HG03460 (cell line): Measurements from ENCODE around the gene CDC20B.
"Not testable (repeated sequence)": the region's sequence is repeated elsewhere in the genome, so short reads cannot be mapped to it uniquely, and the experiment has no call there.

ENCODE experiments used
- ATAC-seq: cut with Tn5 transposase; IDR thresholded peaks from one replicate; pipeline ENCODE4 v1.9.1; 2021; ENCODE audit not compliant: unreplicated experiment

Gene CDC20B

DNA sequence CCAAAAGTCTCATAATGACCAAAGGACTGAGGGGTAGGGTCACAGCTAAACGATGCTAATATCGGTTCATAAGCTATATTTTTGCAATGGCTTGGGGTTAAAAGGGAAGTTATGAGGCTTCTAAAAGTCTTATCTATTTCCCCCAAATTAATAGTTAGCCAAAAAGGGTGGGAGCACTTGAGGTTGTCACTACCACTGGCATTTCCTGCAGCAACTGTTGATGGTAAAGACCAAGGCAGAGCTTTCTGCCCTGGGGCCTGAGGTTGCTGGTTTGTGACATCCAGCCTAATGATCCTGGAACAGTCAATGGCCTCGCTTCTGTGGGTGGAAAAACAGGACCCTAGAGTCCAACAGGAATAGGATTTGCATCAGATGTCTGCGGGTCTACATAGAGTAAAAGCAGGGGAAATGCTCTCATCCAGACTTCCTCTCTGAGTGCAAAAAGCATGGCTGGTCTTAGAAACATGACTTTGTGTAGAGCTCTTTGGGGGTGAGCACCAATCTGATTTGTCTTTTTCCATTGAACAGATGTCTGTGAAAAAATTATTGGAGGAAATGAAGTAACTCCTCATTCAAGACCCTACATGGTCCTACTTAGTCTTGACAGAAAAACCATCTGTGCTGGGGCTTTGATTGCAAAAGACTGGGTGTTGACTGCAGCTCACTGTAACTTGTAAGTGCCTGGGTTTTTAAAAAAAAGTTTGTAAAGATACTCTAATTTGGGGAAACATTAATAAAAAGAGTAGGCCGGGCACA, 67.9 kb downstream of the CDC20B start:
- ATAC-seq = no peak

DNA sequence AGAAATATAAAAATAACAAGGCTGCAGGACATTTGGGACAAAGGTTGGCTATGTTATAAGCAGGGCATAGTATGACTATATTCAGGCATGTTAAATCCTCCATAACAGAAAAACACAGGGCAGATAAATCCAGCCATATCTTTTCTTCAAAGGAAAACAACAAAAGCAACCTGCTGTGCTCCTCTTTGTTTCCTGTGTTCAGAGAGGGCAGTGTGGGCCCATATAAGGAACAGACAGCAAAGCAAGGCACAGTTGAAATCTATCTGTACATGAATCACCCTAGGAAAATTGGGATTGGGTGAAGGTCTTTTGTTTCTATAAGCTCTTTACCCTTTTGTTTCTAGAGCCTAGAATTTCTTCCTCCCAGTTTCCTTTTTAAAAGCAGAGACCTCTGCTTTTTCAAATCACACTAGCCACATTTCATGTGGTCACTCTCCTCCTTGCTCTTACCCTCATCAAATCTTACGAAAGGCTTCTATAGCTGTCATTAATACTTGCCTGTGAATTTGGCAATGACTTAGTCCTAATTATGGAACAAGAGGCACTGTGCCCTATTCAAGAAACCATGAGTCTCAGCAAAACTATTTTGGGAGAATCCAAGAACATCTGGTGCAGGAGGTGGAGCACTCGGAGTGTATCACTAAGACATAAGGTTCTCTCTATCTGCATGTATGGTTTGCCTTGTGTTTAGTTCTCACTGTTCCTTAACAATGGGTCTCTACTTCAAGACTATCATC, 68.8 kb downstream of the CDC20B start:
- ATAC-seq = no peak

DNA sequence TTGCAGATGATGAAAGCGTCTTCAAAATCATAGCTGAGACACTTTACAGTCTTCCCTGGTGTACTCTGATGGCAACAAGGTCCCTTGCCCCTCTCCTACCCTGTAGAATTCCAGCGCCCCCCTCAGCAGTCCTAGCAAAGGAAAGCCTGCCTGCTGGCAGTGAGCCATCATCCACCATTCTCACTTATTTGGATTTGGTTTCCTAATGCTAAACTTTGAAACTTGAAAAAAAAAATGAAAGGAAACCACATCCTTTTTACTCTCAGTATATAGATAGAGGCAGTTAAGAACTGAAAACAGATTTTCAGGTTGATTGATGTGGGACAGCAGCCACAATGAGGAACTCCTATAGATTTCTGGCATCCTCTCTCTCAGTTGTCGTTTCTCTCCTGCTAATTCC, 70.6 kb downstream of the CDC20B start, which contains the start of gene GZMA:
Gene GZMA, plus strand, starts transcription at position 299 of the 400 bp plus-strand sequence. Its CDS starts 37 bp downstream, at position 336.
- ATAC-seq = no peak

DNA sequence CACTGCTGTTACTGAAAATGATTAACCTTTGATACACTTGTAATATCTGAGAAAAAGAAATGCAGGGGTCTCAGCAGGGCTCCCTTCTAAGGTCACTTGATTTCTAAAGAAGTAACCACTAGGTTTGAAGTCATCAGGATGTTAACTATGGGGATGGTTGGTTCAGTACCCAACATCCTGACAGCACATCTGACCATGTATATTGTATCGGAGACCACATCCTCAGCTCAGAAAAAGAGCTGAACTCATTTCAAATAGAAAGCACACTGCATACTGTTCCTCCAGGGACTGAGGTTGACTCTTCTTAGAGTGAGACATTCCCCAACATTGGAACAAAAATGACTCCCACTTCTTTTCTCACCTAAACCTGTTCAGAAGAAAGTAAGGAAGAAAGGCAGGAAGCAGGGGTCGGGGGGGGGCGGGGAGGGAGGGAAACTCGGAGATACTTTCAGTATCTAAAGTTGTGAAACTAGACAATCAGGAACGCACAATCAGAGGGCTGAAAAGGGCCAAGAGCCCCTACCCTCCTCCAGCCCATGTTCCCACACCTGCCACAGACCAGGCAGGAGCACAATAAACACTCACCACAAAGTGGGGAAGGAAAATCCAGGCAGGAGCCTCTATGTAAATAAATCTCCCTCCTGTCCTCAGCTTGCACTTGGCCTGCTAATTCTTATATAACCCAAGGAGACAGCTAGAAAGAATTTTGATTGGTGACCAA, 71.3 kb downstream of the CDC20B start:
- no peak for ATAC-seq

DNA sequence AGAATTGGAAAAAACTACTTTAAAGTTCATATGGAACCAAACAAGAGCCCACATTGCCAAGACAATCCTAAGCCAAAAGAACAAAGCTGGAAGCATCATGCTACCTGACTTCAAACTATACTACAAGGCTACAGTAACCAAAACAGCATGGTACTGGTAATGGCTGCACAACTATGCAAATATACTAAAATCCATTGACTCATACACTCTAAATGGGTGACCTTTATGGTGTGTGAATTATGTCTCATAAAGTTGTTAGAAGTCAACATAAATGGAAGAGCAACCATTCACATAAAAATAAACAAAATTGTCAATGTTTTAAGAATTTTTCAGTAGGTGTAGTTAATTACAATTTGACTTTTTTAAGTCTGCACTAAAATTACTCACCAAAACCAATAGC, 71.8 kb downstream of the CDC20B start:
- not testable (repeated sequence) for ATAC-seq

DNA sequence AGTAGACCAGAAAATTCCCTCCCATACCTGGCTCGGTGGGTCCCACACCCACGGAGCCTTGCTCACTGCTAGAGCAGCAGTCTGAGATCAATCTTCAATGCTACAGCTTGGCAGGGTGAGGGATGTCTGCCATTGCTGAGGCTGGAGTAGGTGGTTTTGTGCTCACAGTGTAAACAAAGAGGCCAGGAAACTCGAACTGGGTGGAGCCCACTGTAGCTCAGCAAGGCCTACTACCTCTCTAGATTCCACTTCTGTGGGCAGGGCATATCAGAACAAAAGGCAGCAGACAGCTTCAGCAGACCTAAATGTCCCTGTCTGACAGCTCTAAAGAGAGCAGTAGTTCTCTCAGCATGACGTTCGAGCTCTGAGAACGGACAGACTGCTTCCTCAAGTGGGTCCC, 76.1 kb downstream of the CDC20B start:
- ATAC-seq = no peak

DNA sequence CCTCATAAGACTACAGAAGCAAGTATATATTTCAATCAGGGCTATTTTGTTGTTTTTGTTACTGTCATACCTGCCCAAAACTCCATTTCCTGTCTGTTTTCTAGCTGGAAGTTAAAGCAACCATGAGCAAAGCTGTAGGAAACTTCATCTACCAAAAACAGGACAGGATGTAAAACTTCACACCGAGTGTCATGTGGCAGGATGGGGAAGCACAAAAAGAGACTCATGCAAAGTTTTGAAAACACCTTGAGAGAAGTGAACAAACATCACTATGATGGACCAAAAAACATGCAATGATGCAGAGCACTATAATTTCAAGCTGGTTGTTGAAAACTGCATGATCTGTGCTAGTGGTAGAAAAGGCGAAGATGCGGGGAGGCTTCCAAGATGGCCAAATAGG, 76.8 kb downstream of the CDC20B start:
- no peak for ATAC-seq

DNA sequence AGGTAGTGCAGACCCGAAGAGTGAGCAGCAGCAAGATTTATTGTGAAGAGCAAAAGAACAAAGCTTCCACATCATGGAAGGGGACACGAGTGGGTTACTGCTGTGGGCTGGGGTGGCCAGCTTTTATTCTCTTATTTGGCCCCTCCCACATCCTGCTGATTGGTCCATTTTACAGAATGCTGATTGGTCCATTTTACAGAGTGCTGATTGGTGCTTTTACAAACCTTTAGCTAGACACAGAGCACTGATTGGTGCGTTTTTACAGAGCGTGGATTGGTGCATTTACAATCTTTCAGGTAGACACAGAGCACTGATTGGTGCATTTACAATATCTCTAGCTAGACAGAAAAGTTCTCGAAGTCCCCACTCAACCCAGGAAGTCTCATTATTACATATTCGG, 82.0 kb downstream of the CDC20B start:
- not testable (repeated sequence) for ATAC-seq

DNA sequence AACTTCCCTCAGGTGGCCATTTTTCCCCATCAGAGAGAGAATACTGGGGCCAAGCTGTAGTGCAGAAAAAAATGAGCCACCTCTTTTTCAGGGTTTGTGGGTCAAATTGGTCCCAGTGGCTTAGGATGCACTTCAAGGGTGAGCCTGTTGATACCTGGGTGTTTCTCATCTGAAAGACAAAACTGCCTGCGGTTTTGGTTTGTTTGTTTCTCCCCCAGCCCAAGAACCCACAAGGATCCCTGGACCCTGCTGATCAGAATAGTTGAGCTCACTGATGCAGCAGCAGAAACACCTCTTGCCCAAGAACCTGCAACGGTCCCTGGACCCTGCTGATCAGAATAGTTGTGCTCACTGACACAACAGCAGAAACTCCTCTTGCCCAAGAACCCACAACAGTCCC, 83.7 kb downstream of the CDC20B start:
- not testable (repeated sequence) for ATAC-seq

DNA sequence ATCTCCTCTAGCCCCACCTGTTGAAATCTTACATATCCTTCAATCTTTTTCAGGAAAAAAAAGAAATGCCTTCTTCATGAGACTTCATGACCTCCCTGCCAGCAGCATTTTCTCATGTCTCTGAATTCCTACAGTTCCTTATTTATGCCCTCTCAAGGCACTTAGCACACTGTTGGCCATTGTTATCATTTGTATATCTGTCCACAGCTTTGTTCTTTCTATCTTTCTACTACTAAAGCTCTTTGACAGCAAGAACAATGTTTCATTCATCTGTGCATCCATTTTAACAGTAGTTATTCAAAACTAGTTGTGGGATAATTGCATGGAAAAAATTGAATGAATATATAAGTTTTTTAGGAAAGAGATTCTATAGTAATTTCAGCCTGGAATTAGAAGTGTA, 91.4 kb downstream of the CDC20B start:
- ATAC-seq = no peak

DNA sequence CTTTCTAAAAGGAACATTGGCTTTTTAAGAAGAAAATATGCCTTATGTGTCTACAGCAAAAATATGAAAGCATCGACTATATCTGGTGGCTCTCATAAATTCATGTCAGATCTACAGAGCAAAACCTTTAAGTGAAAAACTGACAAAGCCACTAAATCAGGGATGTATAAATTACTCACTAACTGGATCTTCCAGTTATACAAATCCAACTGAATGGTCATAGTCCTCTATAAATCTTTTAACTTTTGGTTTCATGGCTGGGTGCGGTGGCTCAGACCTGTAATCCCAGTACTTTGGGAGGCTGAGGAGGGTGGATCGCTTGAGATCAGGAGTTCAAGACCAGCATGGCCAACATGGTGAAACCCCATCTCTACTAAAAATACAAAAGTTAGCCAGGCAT, 99.8 kb downstream of the CDC20B start:
- no peak for ATAC-seq

DNA sequence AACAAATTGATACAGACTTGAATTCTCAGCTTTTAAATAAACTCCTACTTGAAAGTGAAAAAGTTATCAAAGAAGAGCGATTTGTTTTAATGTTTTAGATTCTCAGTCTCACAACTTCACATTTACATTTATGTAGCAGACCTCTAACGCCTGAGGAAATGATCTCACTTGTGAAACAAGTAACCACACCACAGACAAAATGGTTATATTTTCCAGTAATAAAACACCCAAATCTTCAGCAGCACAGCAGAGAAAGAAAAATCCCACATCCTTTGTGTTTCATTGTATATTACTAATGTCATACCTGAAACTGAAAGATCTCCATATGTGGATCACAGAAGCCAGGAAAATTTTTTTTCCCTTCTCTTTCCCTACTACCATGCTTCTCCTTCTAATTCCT, 100.3 kb downstream of the CDC20B start:
- no peak for ATAC-seq

DNA sequence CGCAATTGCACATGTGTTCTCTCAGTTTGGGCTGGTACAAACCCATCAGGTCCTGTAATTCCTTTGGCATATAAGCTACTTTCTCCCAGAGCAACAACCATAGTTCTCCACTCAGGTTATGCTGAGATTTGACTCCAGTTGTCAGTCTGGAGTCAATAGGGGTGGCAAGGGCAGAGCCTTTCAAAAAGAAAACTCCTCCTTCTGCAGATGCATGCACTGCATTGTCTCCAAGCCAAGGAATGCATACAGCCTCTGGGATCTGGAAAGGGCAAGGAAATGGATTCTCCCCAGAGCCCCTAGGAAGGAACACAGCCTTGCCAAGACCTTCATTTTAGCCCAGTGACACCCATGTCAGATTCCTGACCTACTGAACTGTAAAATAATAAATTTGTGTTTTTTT, 101.6 kb downstream of the CDC20B start:
- ATAC-seq = no peak

DNA sequence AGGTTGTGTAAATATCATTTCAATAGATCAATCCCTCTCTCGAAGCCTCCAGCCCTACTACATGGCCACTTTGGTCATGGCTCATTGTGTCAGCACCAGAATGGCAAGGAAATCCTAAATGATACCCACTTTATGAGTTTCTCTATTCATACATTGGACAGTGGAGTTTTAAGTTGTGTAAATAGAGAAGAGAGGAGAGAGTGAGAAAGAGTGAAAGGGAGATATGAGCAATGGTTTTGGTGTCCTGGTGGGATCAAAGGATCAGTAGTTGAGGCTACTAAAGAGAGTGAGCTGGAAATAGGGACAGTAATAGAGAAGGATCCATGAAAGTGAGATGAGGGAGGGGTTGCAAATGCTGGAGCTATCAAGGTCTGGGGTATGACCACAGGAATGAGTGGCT, 102.0 kb downstream of the CDC20B start:
- no peak for ATAC-seq

DNA sequence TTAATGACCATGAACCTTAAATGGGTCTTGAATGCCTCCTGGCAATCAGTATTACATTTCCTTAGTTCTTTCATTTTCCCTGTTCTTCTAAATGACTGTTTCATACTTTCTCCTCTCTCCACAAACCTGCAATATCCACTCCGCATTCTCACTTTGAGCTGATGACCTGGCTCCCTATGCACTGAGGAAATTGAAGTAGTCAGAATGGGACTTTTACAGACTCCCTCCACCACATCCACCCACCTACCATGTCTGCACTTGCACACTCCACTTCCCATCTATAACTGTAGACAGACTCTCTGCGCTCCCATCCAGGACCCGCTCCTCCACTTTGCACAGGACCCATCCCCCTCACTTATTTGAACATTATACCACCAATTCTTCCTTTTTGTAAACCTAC, 106.7 kb downstream of the CDC20B start:
- no peak for ATAC-seq

DNA sequence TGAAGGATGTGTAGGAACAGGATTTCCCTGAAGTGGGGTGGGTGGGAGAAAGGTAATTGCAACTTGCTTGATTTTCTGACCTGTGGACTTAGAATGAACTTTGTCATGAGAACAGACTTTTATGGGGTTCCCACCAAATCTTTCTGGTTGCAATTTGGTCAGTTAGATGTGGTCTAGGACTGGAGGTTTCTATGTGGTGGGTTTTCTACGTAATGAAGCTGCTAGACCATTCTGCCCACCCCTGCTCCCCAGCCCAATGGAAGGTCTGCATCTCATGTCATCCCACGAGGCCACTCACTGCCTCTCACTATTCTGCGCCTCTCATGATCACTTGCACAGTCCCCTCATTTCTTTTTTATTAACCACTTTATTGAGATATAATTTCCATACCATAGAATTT, 108.5 kb downstream of the CDC20B start:
- no peak for ATAC-seq

DNA sequence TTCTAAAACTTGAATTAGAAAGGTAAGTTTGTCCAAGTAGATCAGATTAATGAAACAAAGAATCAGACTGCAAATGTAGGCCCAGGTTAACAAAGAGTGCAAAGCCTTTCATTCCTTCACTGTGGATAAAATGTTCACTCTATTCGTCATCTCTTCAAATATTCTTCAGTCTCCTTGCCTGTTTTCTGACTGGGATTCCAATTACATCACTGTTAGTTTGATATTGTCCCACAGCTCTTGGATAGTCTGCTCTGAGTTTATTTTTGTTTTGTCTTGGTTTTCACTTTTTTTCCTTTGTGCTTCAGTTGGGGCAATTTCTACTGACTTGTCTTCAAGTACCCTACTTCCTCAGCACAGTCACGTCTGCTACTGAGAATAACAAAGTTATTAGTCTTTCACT, 109.1 kb downstream of the CDC20B start:
- no peak for ATAC-seq

DNA sequence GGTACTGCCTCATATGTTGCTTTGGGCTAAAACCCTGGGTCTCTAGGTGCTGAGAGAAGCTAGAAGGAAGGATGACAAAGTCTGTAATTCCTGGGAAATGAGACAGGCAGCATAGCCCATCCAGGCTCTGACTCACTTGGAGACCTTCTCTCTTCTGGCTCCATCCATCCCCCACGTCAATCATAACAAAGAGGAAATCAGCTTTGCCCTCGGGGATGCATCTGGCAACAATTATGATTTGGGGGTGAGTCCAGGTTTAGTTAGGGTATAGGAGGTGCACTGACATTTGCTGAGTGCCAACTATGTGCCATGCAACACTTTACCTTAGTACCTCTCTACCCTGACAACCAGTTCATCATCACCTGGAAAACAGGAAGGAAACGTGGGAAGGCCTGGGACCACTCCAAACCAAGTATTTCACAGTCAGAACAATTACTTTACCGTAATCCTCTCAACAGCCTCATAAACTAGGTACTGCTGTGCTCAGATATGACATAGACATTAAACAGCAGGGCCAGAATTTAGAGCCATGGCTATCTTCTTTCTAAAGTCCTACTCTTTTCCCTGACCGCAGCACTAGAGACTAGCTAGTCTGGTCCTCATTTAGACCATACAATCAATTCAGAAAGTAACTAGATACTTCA, 109.6 kb downstream of the CDC20B start:
- no peak for ATAC-seq
